Keratinocyte (primary cell): Measurements from ENCODE around the gene RAB30.

ENCODE experiments used
- EZH2 ChIP-seq: IDR thresholded peaks from one replicate; pipeline ENCODE4 v1.6.1; 2012; ENCODE audit warnings: inconsistent platforms, mild to moderate bottlenecking, low read length, moderate library complexity
- TF ChIP-seq, protein P1 (sequence below), 3 experiments: IDR thresholded peaks in 1 of 3; conservative IDR thresholded peaks in 1 of 3; optimal IDR thresholded peaks in 1 of 3; 2 replicates in 2 of 3; 3 replicates in 1 of 3; pipeline versions ENCODE3 to v1.5.1; 2011; ENCODE audit warnings: low read length in 3 of 3, mild to moderate bottlenecking in 3 of 3, moderate library complexity in 2 of 3, control low read depth in 1 of 3, inconsistent platforms in 1 of 3; ENCODE audit not compliant: insufficient read depth in 2 of 3; ENCODE audit errors: extremely low read depth in 1 of 3

GRCh38 chr11:83056611-83057010, 15.1 kb downstream of the RAB30 start:
- TF ChIP-seq, protein P1, sequence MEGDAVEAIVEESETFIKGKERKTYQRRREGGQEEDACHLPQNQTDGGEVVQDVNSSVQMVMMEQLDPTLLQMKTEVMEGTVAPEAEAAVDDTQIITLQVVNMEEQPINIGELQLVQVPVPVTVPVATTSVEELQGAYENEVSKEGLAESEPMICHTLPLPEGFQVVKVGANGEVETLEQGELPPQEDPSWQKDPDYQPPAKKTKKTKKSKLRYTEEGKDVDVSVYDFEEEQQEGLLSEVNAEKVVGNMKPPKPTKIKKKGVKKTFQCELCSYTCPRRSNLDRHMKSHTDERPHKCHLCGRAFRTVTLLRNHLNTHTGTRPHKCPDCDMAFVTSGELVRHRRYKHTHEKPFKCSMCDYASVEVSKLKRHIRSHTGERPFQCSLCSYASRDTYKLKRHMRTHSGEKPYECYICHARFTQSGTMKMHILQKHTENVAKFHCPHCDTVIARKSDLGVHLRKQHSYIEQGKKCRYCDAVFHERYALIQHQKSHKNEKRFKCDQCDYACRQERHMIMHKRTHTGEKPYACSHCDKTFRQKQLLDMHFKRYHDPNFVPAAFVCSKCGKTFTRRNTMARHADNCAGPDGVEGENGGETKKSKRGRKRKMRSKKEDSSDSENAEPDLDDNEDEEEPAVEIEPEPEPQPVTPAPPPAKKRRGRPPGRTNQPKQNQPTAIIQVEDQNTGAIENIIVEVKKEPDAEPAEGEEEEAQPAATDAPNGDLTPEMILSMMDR (optimal IDR thresholded peaks at IDR 0.05 in 1 of 3, IDR thresholded peaks at IDR 0.05 in 1 of 3, conservative IDR thresholded peaks at IDR 0.05 in 1 of 3; ENCODE audit: extremely low read depth in 1 of 3, insufficient read depth in 2 of 3, low read length in 3 of 3), result no peak
- no peak for TF ChIP-seq EZH2
